B cell (primary cell): ENCODE data around the gene KATNBL1. TPM values are rescaled to one million over a fixed set of nuclear protein-coding genes. Genes with fewer than 3 reads are reported as not detected.

Experiments used
- ATAC-seq: fragments of 200-7000 bp; cut with Tn5 transposase; one replicate; pipeline ENCODE4 v1.10.0; 2021; ENCODE audit warnings: low read depth, mild to moderate bottlenecking, moderate number of reproducible peaks, moderate library complexity
- CTCF ChIA-PET: fragments of 350-600 bp; sonication (Branson Sonifier 250); formaldehyde crosslinking; loops from one replicate; lab custom pipeline; 2021; ENCODE audit warnings: antibody characterized with exemption, inconsistent platforms; lab: Charles Lee
- POLR2A ChIA-PET: fragments of 350-600 bp; sonication (Branson Sonifier 250); formaldehyde crosslinking; loops from one replicate; lab custom pipeline; 2021; ENCODE audit warnings: antibody characterized with exemption; lab: Charles Lee
- DNase-seq: peaks from one replicate; pipeline ENCODE4 v3.0.0; 2013
- H2AFZ ChIP-seq: 2 replicates; pipeline ENCODE4 v1.6.1; 2012; ENCODE audit warnings: mild to moderate bottlenecking, low read depth, low read length; ENCODE audit not compliant: insufficient read depth, poor library complexity, severe bottlenecking
- H3K27ac ChIP-seq, 2 donors: 1 replicate in 1 of 2; 2 replicates in 1 of 2; pipeline ENCODE4 v1.5.1; 2012 to 2013; ENCODE audit warnings: low read length in 2 of 2, mild to moderate bottlenecking in 2 of 2, moderate library complexity in 1 of 2
- H3K27me3 ChIP-seq, 4 experiments: fragments of 200-600 bp in 1 of 4; sonication (generic) in 1 of 4; replicated peaks in 1 of 4; 1 replicate in 2 of 4; 2 replicates in 2 of 4; pipeline versions ENCODE4 v1.6.1 to v1.7.0; 2013 to 2016; ENCODE audit warnings: low read length in 3 of 4, mild to moderate bottlenecking in 2 of 4, mixed read lengths in 1 of 4, moderate library complexity in 1 of 4; ENCODE audit not compliant: insufficient read depth in 4 of 4, control insufficient read depth in 3 of 4; ENCODE audit errors: control extremely low read depth in 1 of 4
- H3K36me3 ChIP-seq, 2 experiments: replicated peaks in 1 of 2; 1 replicate in 1 of 2; 2 replicates in 1 of 2; pipeline versions ENCODE4 v1.6.1 to v1.7.1; 2013; ENCODE audit warnings: low read length in 1 of 2; ENCODE audit not compliant: insufficient read depth in 2 of 2, control insufficient read depth in 1 of 2; ENCODE audit errors: control extremely low read depth in 1 of 2, extremely low read depth in 1 of 2
- H3K4me1 ChIP-seq, 2 donors: fragments of 200-600 bp in 1 of 2; sonication (generic) in 1 of 2; 1 replicate in 1 of 2; 2 replicates in 1 of 2; pipeline versions ENCODE4 v1.5.1 to v1.6.1; 2013 to 2017; ENCODE audit warnings: low read length in 2 of 2; ENCODE audit not compliant: control insufficient read depth in 2 of 2, insufficient read depth in 2 of 2
- H3K4me2 ChIP-seq: replicated peaks from 2 replicates; pipeline ENCODE3; 2012; ENCODE audit warnings: mild to moderate bottlenecking, low read depth, low read length; ENCODE audit not compliant: poor library complexity, severe bottlenecking
- H3K4me3 ChIP-seq, 5 experiments: fragments of 200-600 bp in 1 of 5; sonication (generic) in 1 of 5; 1 replicate in 3 of 5; 2 replicates in 2 of 5; pipeline versions ENCODE4 v1.5.1 to v1.7.0; 2011 to 2016; ENCODE audit warnings: low read length in 4 of 5, mild to moderate bottlenecking in 4 of 5, low read depth in 2 of 5, control low read depth in 1 of 5, moderate library complexity in 1 of 5; ENCODE audit not compliant: insufficient read depth in 1 of 5; ENCODE audit errors: control extremely low read depth in 1 of 5, extremely low read depth in 1 of 5
- H3K79me2 ChIP-seq: fragments of 200-600 bp; sonication (generic); one replicate; pipeline ENCODE4 v1.6.0; 2016; ENCODE audit warnings: low read length; ENCODE audit not compliant: control insufficient read depth, insufficient read depth
- H3K9ac ChIP-seq: fragments of 200-600 bp; sonication (generic); 2 replicates; pipeline ENCODE4 v1.6.1; 2017; ENCODE audit warnings: mild to moderate bottlenecking, low read length, moderate library complexity
- H3K9me3 ChIP-seq, 3 donors: one replicate each; pipeline versions ENCODE4 v1.6.1 to v1.7.1; 2013; ENCODE audit warnings: low read length in 2 of 3; ENCODE audit not compliant: control insufficient read depth in 2 of 3, insufficient read depth in 1 of 3; ENCODE audit errors: control extremely low read depth in 1 of 3
- H4K20me1 ChIP-seq: 2 replicates; pipeline ENCODE4 v1.6.0; 2012; ENCODE audit warnings: mild to moderate bottlenecking, low read length; ENCODE audit not compliant: insufficient read depth, control insufficient read depth, poor library complexity, severe bottlenecking
- H3K27ac Mint-ChIP-seq: one replicate; pipeline ENCODE4 v1.8.0; 2021; ENCODE audit warnings: mixed read lengths
- H3K27me3 Mint-ChIP-seq: one replicate; pipeline ENCODE4 v1.8.0; 2021; ENCODE audit warnings: mixed read lengths
- H3K4me1 Mint-ChIP-seq: one replicate; pipeline ENCODE4 v1.8.0; 2021; ENCODE audit warnings: mixed read lengths
- H3K4me3 Mint-ChIP-seq: one replicate; pipeline ENCODE4 v1.8.0; 2021; ENCODE audit warnings: mixed read lengths
- H3K9me3 Mint-ChIP-seq: one replicate; pipeline ENCODE4 v1.8.0; 2022; ENCODE audit warnings: mixed read lengths; ENCODE audit not compliant: insufficient read depth
- EZH2 ChIP-seq: IDR thresholded peaks from 2 replicates; pipeline ENCODE4 v1.6.1; 2012; ENCODE audit warnings: borderline replicate concordance, low read depth, mild to moderate bottlenecking, moderate library complexity, low read length; ENCODE audit not compliant: insufficient read depth, poor library complexity, severe bottlenecking
- WGBS: methylation state at CpG from one replicate; pipeline ENCODE4 v1.1.5; 2013; ENCODE audit warnings: missing lambda C conversion rate; ENCODE audit not compliant: insufficient coverage; 5-methylcytosine and 5-hydroxymethylcytosine counted together
- intact Hi-C: fragments of 100-400 bp; cut with micrococcal nuclease; formaldehyde crosslinking; loops from one replicate; pipeline ENCODE4 v1.10.0; 2022
- polyA plus RNA-seq: library from polyadenylated mRNA; depleted of rRNA; stranded (reverse); fragments of >200 nt; gene quantifications from 2 replicates; pipeline ENCODE4 v1.2.3, GENCODE V29; 2012
- total RNA-seq, 2 donors: library from RNA; stranded (reverse); fragments of 120-200 nt in 1 of 2; gene quantifications; 1 replicate in 1 of 2; 2 replicates in 1 of 2; pipeline versions ENCODE4 v1.2.3 to v1.2.4, GENCODE V29; 2013 to 2022
- TF ChIP-seq, protein P1 (sequence below): fragments of 200-600 bp; IDR thresholded peaks from one replicate; pipeline ENCODE4 v1.8.0; 2022; ENCODE audit warnings: antibody characterized with exemption, mild to moderate bottlenecking

Gene KATNBL1
- total and polyA plus RNA-seq, 2 donors (not counting 1 experiment from before 2014, with no cell fraction given): 22.1 to 54.8 TPM

DNA sequence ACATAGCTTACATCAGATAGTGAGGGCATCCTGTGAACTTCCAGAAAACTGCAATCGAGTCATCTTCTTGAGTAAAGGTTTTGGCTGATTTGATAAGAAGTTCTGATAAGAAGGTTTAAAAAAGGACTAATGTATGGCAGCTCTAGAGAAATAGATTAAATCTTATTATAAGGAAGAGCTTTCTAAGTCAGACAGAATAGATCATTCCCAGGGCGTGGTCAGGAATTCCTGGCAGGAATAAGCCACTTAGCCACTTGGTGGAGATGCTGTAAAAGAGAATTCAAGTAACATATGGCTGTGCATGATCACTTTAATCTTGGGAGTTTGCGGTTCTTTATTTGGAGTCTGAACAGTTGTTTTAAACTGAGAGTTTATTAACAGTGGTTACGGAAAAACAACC lies 90.6 kb downstream of the KATNBL1 start:
- 100% methylated on average over 1 of the region's 4 CpGs for WGBS
- Histone ChIP-seq H3K27me3 (peaks cover 0 to 6% (median 0%) of the 10 kb centered on the region in 4 experiments), H4K20me1 (no peaks in the 10 kb centered on the region), H3K36me3 (no peaks in the 10 kb centered on the region), H3K9ac (no peak overlapping the region), H3K9me3 (no peaks in the 10 kb centered on the region), H3K4me3 (no peak overlapping the region), H3K4me1 (no peaks in the 10 kb centered on the region), H2AFZ (no peak overlapping the region), H3K79me2 (no peaks in the 10 kb centered on the region), H3K4me2 (no peak overlapping the region), H3K27ac (no peak overlapping the region)
- no peaks in the 10 kb centered on the region for H3K4me1 Mint-ChIP-seq
- intact Hi-C loops: no loop called here
- CTCF ChIA-PET: no interaction called here
- H3K27ac Mint-ChIP-seq: no peak overlapping the region
- DNase-seq (no peak), ATAC-seq (no peak)
- TF ChIP-seq EZH2: no peak
- TF ChIP-seq, protein P1, sequence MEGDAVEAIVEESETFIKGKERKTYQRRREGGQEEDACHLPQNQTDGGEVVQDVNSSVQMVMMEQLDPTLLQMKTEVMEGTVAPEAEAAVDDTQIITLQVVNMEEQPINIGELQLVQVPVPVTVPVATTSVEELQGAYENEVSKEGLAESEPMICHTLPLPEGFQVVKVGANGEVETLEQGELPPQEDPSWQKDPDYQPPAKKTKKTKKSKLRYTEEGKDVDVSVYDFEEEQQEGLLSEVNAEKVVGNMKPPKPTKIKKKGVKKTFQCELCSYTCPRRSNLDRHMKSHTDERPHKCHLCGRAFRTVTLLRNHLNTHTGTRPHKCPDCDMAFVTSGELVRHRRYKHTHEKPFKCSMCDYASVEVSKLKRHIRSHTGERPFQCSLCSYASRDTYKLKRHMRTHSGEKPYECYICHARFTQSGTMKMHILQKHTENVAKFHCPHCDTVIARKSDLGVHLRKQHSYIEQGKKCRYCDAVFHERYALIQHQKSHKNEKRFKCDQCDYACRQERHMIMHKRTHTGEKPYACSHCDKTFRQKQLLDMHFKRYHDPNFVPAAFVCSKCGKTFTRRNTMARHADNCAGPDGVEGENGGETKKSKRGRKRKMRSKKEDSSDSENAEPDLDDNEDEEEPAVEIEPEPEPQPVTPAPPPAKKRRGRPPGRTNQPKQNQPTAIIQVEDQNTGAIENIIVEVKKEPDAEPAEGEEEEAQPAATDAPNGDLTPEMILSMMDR: no peak
- H3K27me3 Mint-ChIP-seq: peaks cover 43% of the 10 kb centered on the region
- no peak overlapping the region for H3K4me3 Mint-ChIP-seq
- no peaks in the 10 kb centered on the region for H3K9me3 Mint-ChIP-seq
- POLR2A ChIA-PET: no interaction called here

DNA sequence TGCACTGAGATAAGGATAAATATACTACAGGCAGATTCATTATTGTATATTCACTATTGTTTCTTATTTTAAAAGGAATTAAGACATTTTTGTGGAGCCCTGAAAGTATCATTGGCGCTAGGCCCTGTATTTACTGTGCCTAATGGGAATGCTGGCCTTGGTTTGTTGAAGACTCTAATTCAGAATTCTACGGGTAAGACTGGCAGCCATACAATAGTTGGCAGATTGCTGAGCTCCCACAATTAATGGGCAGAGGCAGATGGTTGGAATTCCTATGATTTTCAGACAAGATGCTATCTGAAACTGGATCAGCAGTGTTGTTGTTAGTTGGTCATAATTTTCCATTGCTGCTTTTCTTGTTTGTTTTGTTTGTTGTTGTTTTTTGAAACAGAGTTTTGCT lies 93.3 kb downstream of the KATNBL1 start:
- Histone ChIP-seq H3K27ac (no peak overlapping the region), H3K9ac (no peak overlapping the region), H3K4me1 (no peaks in the 10 kb centered on the region), H3K4me3 (no peak overlapping the region), H3K4me2 (no peak overlapping the region), H2AFZ (no peak overlapping the region), H3K9me3 (no peaks in the 10 kb centered on the region), H3K27me3 (peaks cover 0 to 6% (median 0%) of the 10 kb centered on the region in 4 experiments), H3K79me2 (no peaks in the 10 kb centered on the region), H4K20me1 (no peaks in the 10 kb centered on the region), H3K36me3 (no peaks in the 10 kb centered on the region)
- Mint-ChIP-seq H3K9me3 (no peaks in the 10 kb centered on the region), H3K4me1 (no peaks in the 10 kb centered on the region), H3K4me3 (no peak overlapping the region), H3K27me3 (peaks cover 35% of the 10 kb centered on the region), H3K27ac (no peak overlapping the region)
- no peak for ATAC-seq
- POLR2A ChIA-PET: no interaction called here
- DNase-seq: no peak
- TF ChIP-seq, protein P1: no peak
- TF ChIP-seq EZH2: no peak
- WGBS: 100% methylated on average over 2 of the region's 2 CpGs
- intact Hi-C loops: no loop called here
- CTCF ChIA-PET: no interaction called here
